Measurements from ENCODE around the gene CSH2.

- no peak for TF ChIP-seq KDM5B (CRISPR knock-in tag; IDR thresholded peaks at IDR 0.05; ENCODE audit: borderline replicate concordance)
- TF ChIP-seq CTCF (CRISPR knock-in tag; IDR thresholded peaks at IDR 0.05) = no peak
- no peak for TF ChIP-seq HINFP (CRISPR knock-in tag; IDR thresholded peaks at IDR 0.05; ENCODE audit: low read depth)
- no peak for TF ChIP-seq ZNF883 (CRISPR knock-in tag; IDR thresholded peaks at IDR 0.05; ENCODE audit: not compliant biosample characterization)
- no peak for TF ChIP-seq ZNF703 (CRISPR knock-in tag; IDR thresholded peaks at IDR 0.05; ENCODE audit: borderline replicate concordance)
Measured at GRCh38 chr17:63910096-63910495, 36.6 kb upstream of the CSH2 start.
